Chondrocyte (in vitro differentiated cells): ENCODE results near the gene CSH1. TPM values are rescaled to one million over a fixed set of nuclear protein-coding genes. Genes with fewer than 3 reads are reported as not detected.

Experiments used
- DNase-seq: peaks from one replicate; pipeline ENCODE4 v3.0.0; 2021; ENCODE audit warnings: mixed read lengths, low spot score
- H3K27ac Mint-ChIP-seq: one replicate; pipeline ENCODE4 v1.8.0; 2021; ENCODE audit warnings: mild to moderate bottlenecking, moderate library complexity, mixed read lengths; ENCODE audit not compliant: unreplicated experiment
- H3K27me3 Mint-ChIP-seq: 2 replicates; pipeline ENCODE4 v1.8.0; 2021; ENCODE audit warnings: low read depth, mixed read lengths
- H3K36me3 Mint-ChIP-seq: 2 replicates; pipeline ENCODE4 v1.8.0; 2021; ENCODE audit warnings: low read depth, mixed read lengths
- H3K4me1 Mint-ChIP-seq: 2 replicates; pipeline ENCODE4 v1.8.0; 2021; ENCODE audit warnings: low read depth, mild to moderate bottlenecking, mixed read lengths
- H3K4me3 Mint-ChIP-seq: one replicate; pipeline ENCODE4 v1.8.0; 2021; ENCODE audit warnings: mild to moderate bottlenecking, moderate library complexity, mixed read lengths; ENCODE audit not compliant: unreplicated experiment
- H3K9me3 Mint-ChIP-seq: 2 replicates; pipeline ENCODE4 v1.8.0; 2021; ENCODE audit warnings: low read depth, mixed read lengths
- CTCF ChIP-seq: fragments of 200-600 bp; sonication (generic); IDR thresholded peaks from 2 replicates; pipeline ENCODE4 v1.5.0; 2021; ENCODE audit warnings: antibody characterized with exemption, mild to moderate bottlenecking, moderate library complexity
- total RNA-seq: library from RNA; stranded (reverse); gene quantifications from 3 replicates; pipeline ENCODE4 v1.2.1, GENCODE V29; 2021

The CSH1 gene
- total RNA-seq, 1 donor from 2014 or later, result not detected

- no peaks in the 10 kb centered on the region for H3K4me1 Mint-ChIP-seq
- H3K4me3 Mint-ChIP-seq, result no peak overlapping the region
- H3K27me3 Mint-ChIP-seq, result peaks cover 15% of the 10 kb centered on the region
- no peaks in the 10 kb centered on the region for H3K9me3 Mint-ChIP-seq
- no peaks in the 10 kb centered on the region for H3K36me3 Mint-ChIP-seq
- no peak overlapping the region for H3K27ac Mint-ChIP-seq
- no peak for TF ChIP-seq CTCF
- no peak for DNase-seq
These were observed 41.5 kb upstream of the CSH1 start for GRCh38 chr17:63937920-63938319.

GRCh38 chr17:63937319-63937718, 40.9 kb upstream of the CSH1 start:
- Mint-ChIP-seq H3K4me1 (no peaks in the 10 kb centered on the region), H3K36me3 (no peaks in the 10 kb centered on the region), H3K27ac (no peak overlapping the region), H3K27me3 (peaks cover 14% of the 10 kb centered on the region), H3K4me3 (no peak overlapping the region), H3K9me3 (no peaks in the 10 kb centered on the region)
- no peak for DNase-seq
- TF ChIP-seq CTCF, result no peak

GRCh38 chr17:63934183-63935112, 38.1 kb upstream of the CSH1 start:
- no peak overlapping the region for H3K4me3 Mint-ChIP-seq
- H3K9me3 Mint-ChIP-seq, result no peaks in the 10 kb centered on the region
- no peaks in the 10 kb centered on the region for H3K36me3 Mint-ChIP-seq
- no peak for DNase-seq
- no peaks in the 10 kb centered on the region for H3K4me1 Mint-ChIP-seq
- H3K27me3 Mint-ChIP-seq, result peaks cover 14% of the 10 kb centered on the region
- TF ChIP-seq CTCF, result no peak
- H3K27ac Mint-ChIP-seq, result no peak overlapping the region

- no peak overlapping the region for H3K27ac Mint-ChIP-seq
- H3K4me3 Mint-ChIP-seq, result no peak overlapping the region
- DNase-seq, result no peak
- H3K36me3 Mint-ChIP-seq, result no peaks in the 10 kb centered on the region
- no peak for TF ChIP-seq CTCF
- H3K9me3 Mint-ChIP-seq, result no peaks in the 10 kb centered on the region
- H3K4me1 Mint-ChIP-seq, result no peaks in the 10 kb centered on the region
- peaks cover 14% of the 10 kb centered on the region for H3K27me3 Mint-ChIP-seq
These were observed 37.2 kb upstream of the CSH1 start for GRCh38 chr17:63933598-63933997.

GRCh38 chr17:63932721-63933120, 36.3 kb upstream of the CSH1 start:
- no peak overlapping the region for H3K4me3 Mint-ChIP-seq
- H3K27me3 Mint-ChIP-seq, result peaks cover 14% of the 10 kb centered on the region
- peak overlapping the region; percentile 22 for H3K27ac Mint-ChIP-seq
- DNase-seq, result no peak
- no peaks in the 10 kb centered on the region for H3K4me1 Mint-ChIP-seq
- H3K9me3 Mint-ChIP-seq, result no peaks in the 10 kb centered on the region
- no peaks in the 10 kb centered on the region for H3K36me3 Mint-ChIP-seq
- no peak for TF ChIP-seq CTCF
